OCI-LY7 (cell line): ENCODE measurements around the gene LEPROT. TPM values are rescaled to one million over a fixed set of nuclear protein-coding genes. Genes with fewer than 3 reads are reported as not detected.

Source experiments
- BruUV-seq: library from RNA; stranded (reverse); fragments of 400-500 nt; replicated peaks from 2 replicates; lab custom pipeline; 2021; lab: Mats Ljungman, UMichigan
- CTCF ChIA-PET: fragments of 300-600 bp; sonication (Branson Sonifier 250); formaldehyde crosslinking; loops from one replicate; lab custom pipeline; 2022; ENCODE audit warnings: antibody characterized with exemption; ENCODE audit not compliant: unreplicated experiment; lab: Charles Lee
- POLR2A ChIA-PET: fragments of 300-600 bp; sonication (Branson Sonifier 250); formaldehyde crosslinking; loops from one replicate; lab custom pipeline; 2022; ENCODE audit warnings: antibody characterized with exemption; lab: Charles Lee
- DNase-seq: peaks from one replicate; pipeline ENCODE4 v3.0.0-alpha.2; 2015; ENCODE audit warnings: low spot score
- H2AFZ ChIP-seq: fragments of 200-600 bp; sonication (generic), shearing (Covaris generic); 2 replicates; pipeline ENCODE4 v1.6.1; 2014; ENCODE audit warnings: mild to moderate bottlenecking, antibody characterized with exemption, low read length, moderate library complexity
- H3K27ac ChIP-seq: fragments of 200-600 bp; sonication (generic); 2 replicates; pipeline ENCODE4 v1.5.1; 2014; ENCODE audit warnings: mixed run types, low read depth, mild to moderate bottlenecking, moderate library complexity, low read length, inconsistent platforms; ENCODE audit not compliant: poor library complexity, severe bottlenecking
- H3K36me3 ChIP-seq: fragments of 200-600 bp; sonication (generic); 2 replicates; pipeline ENCODE4 v1.6.1; 2014; ENCODE audit warnings: mild to moderate bottlenecking, antibody characterized with exemption, low read length, moderate library complexity, mixed read lengths; ENCODE audit not compliant: insufficient read depth
- H3K4me1 ChIP-seq: fragments of 200-600 bp; sonication (generic); 2 replicates; pipeline ENCODE4 v1.5.1; 2014; ENCODE audit warnings: mild to moderate bottlenecking, low read length; ENCODE audit not compliant: insufficient read depth, poor library complexity, severe bottlenecking
- H3K4me2 ChIP-seq: fragments of 200-600 bp; sonication (generic); 2 replicates; pipeline ENCODE4 v1.6.1; 2014; ENCODE audit warnings: mild to moderate bottlenecking, low read length
- H3K4me3 ChIP-seq: fragments of 200-600 bp; sonication (generic); 2 replicates; pipeline ENCODE4 v1.5.1; 2014; ENCODE audit warnings: mild to moderate bottlenecking, low read depth, low read length; ENCODE audit not compliant: poor library complexity, severe bottlenecking
- H3K79me2 ChIP-seq: fragments of 200-600 bp; sonication (generic); 2 replicates; pipeline ENCODE4 v1.6.1; 2016; ENCODE audit warnings: low read depth, mild to moderate bottlenecking, low read length, moderate library complexity, mixed read lengths; ENCODE audit not compliant: insufficient read depth
- H3K9me2 ChIP-seq: fragments of 200-600 bp; sonication (generic); 2 replicates; pipeline ENCODE4 v1.6.1; 2016; ENCODE audit warnings: mild to moderate bottlenecking, low read length, mixed read lengths; ENCODE audit not compliant: insufficient read depth
- H3K9me3 ChIP-seq: fragments of 200-600 bp; sonication (generic); 2 replicates; pipeline ENCODE4 v1.6.1; 2014; ENCODE audit warnings: mild to moderate bottlenecking, mixed run types, low read length, mixed read lengths
- H4K20me1 ChIP-seq: fragments of 200-600 bp; sonication (generic); 2 replicates; pipeline ENCODE4 v1.6.1; 2014; ENCODE audit warnings: mild to moderate bottlenecking, antibody characterized with exemption, low read length, moderate library complexity, mixed read lengths; ENCODE audit not compliant: insufficient read depth
- CTCF ChIP-seq: fragments of 200-600 bp; sonication (generic); conservative IDR thresholded peaks from 2 replicates; pipeline ENCODE4 v1.5.1; 2014; ENCODE audit warnings: mild to moderate bottlenecking, antibody characterized with exemption, low read length, moderate library complexity, mixed read lengths
- EZH2phosphoT487 ChIP-seq: fragments of 200-600 bp; sonication (generic); IDR thresholded peaks from 2 replicates; pipeline ENCODE4 v1.6.1; 2018; ENCODE audit warnings: low read depth, borderline replicate concordance, mild to moderate bottlenecking, mixed run types, antibody characterized with exemption, low read length, moderate library complexity, mixed read lengths
- intact Hi-C: fragments of 100-400 bp; cut with micrococcal nuclease; formaldehyde crosslinking; loops from one replicate; pipeline ENCODE4 v1.10.0; 2022; ENCODE audit not compliant: unreplicated experiment
- total RNA-seq, 2 experiments: library from RNA; depleted of rRNA in 1 of 2; stranded (reverse); fragments of >200 nt in 1 of 2; shearing (Covaris generic) in 1 of 2; gene quantifications; 2 replicates each; pipeline ENCODE4 v1.2.3, GENCODE V29; 2014 to 2022

The LEPROT gene
- total RNA-seq, 2 experiments from 2014 or later, result 14.5 to 22.7 TPM

GRCh38 chr1:65409314-65409713 lies 11.2 kb upstream of the LEPROT start:
- Histone ChIP-seq H3K4me3 (no peak overlapping the region), H3K9me3 (no peaks in the 10 kb centered on the region), H4K20me1 (no peaks in the 10 kb centered on the region), H3K27ac (no peak overlapping the region), H3K4me1 (no peaks in the 10 kb centered on the region), H3K4me2 (no peak overlapping the region), H3K36me3 (peaks cover 5% of the 10 kb centered on the region; the same call in 1 of the 2 replicates), H3K79me2 (no peaks in the 10 kb centered on the region), H2AFZ (no peak overlapping the region), H3K9me2 (no peaks in the 10 kb centered on the region)
- TF ChIP-seq EZH2phosphoT487 (no peak), CTCF (no peak)
- intact Hi-C loops, result no loop called here
- BruUV-seq, result no TSS peak
- DNase-seq, result no peak
- ChIA-PET POLR2A (interaction anchor here (0.7 to 2.6 kb wide), 2 partner anchors 10 to 12 kb away, joined by 4 to 14 read pairs; partner anchors contain the start of genes LEPR and LEPROT), CTCF (no interaction called here)

GRCh38 chr1:65409816-65410326 lies 10.6 kb upstream of the LEPROT start:
- Histone ChIP-seq H3K4me2 (no peak overlapping the region), H3K27ac (no peak overlapping the region), H2AFZ (no peak overlapping the region), H3K4me1 (no peaks in the 10 kb centered on the region), H4K20me1 (no peaks in the 10 kb centered on the region), H3K9me2 (no peaks in the 10 kb centered on the region), H3K79me2 (no peaks in the 10 kb centered on the region), H3K36me3 (peaks cover 5% of the 10 kb centered on the region; the same call in 1 of the 2 replicates), H3K4me3 (no peak overlapping the region), H3K9me3 (no peaks in the 10 kb centered on the region)
- BruUV-seq, result no TSS peak
- DNase-seq, result no peak
- ChIA-PET POLR2A (interaction anchor here (0.7 to 2.6 kb wide), 3 partner anchors 10 to 57 kb away, joined by 3 to 14 read pairs (median 4); partner anchors contain the start of genes LEPR and LEPROT), CTCF (no interaction called here)
- intact Hi-C loops, result no loop called here
- TF ChIP-seq EZH2phosphoT487, result no peak
- no peak for TF ChIP-seq CTCF
